ENCODE results near the gene GNAQ. TPM values are rescaled to one million over a fixed set of nuclear protein-coding genes. Genes with fewer than 3 reads are reported as not detected.

Gene GNAQ
- total and polyA plus RNA-seq, 2 of the 13 experiments (the other 11 are each of a cell fraction or from before 2014, with no cell fraction given), result 16.5 to 17.7 TPM

DNA sequence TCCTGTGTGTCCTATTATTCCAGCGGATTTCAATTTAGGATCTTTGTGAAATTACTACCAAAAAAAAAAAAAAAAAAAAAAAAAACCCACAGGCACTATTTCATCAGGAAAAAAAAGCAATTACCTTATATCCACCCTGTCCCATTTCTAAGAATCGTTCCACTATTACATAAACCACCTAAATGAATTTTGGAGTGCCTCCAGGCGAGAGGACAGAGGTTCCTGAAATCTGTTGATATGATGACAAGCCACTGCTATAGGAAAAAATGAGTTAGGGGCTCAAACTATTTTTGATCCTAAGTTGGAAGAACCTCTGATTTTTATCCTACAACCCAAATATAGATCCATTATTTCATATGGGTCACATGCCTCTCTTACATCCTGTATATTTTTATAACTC is 177.9 kb downstream of the GNAQ start:
- TF ChIP-seq GTF3A (CRISPR knock-in tag; conservative IDR thresholded peaks at IDR 0.05) (no peak), PHF8 (CRISPR knock-in tag; IDR thresholded peaks at IDR 0.05) (no peak), ARHGAP35 (CRISPR knock-in tag; IDR thresholded peaks at IDR 0.05; ENCODE audit: borderline replicate concordance) (no peak), IRF2 (CRISPR knock-in tag; IDR thresholded peaks at IDR 0.05) (no peak), SIN3B (IDR thresholded peaks at IDR 0.05; ENCODE audit: low read length) (no peak), RARG (CRISPR knock-in tag; IDR thresholded peaks at IDR 0.05; ENCODE audit: low read depth) (no peak), TAF1 (CRISPR knock-in tag; IDR thresholded peaks at IDR 0.05) (no peak), MATR3 (CRISPR knock-in tag; IDR thresholded peaks at IDR 0.05) (no peak), ZNF782 (CRISPR knock-in tag; IDR thresholded peaks at IDR 0.05; ENCODE audit: borderline replicate concordance) (no peak), AHR (CRISPR knock-in tag; IDR thresholded peaks at IDR 0.05) (no peak), EP300 (IDR thresholded peaks at IDR 0.05; ENCODE audit: low read depth in 2 of 2, low read length in 2 of 2) (no peak), EP300 (CRISPR knock-in tag; IDR thresholded peaks at IDR 0.05; ENCODE audit: borderline replicate concordance) (no peak), SIN3A (IDR thresholded peaks at IDR 0.05; ENCODE audit: borderline replicate concordance, low read depth, low read length) (no peak), ZNF101 (CRISPR knock-in tag; IDR thresholded peaks at IDR 0.05; ENCODE audit: borderline replicate concordance, low read depth) (no peak), NFKB2 (CRISPR knock-in tag; IDR thresholded peaks at IDR 0.05; ENCODE audit: borderline replicate concordance) (no peak), NONO (IDR thresholded peaks at IDR 0.05) (no peak), NONO (CRISPR knock-in tag; conservative IDR thresholded peaks at IDR 0.05) (no peak), NFE2 (CRISPR knock-in tag; IDR thresholded peaks at IDR 0.05) (no peak), HMGA1 (CRISPR knock-in tag; conservative IDR thresholded peaks at IDR 0.05) (no peak)
- TF ChIP-seq, protein P1, sequence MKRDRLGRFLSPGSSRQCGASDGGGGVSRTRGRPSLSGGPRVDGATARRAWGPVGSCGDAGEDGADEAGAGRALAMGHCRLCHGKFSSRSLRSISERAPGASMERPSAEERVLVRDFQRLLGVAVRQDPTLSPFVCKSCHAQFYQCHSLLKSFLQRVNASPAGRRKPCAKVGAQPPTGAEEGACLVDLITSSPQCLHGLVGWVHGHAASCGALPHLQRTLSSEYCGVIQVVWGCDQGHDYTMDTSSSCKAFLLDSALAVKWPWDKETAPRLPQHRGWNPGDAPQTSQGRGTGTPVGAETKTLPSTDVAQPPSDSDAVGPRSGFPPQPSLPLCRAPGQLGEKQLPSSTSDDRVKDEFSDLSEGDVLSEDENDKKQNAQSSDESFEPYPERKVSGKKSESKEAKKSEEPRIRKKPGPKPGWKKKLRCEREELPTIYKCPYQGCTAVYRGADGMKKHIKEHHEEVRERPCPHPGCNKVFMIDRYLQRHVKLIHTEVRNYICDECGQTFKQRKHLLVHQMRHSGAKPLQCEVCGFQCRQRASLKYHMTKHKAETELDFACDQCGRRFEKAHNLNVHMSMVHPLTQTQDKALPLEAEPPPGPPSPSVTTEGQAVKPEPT (CRISPR knock-in tag; IDR thresholded peaks at IDR 0.05; ENCODE audit: low read depth), result no peak
- TF ChIP-seq, protein P2, sequence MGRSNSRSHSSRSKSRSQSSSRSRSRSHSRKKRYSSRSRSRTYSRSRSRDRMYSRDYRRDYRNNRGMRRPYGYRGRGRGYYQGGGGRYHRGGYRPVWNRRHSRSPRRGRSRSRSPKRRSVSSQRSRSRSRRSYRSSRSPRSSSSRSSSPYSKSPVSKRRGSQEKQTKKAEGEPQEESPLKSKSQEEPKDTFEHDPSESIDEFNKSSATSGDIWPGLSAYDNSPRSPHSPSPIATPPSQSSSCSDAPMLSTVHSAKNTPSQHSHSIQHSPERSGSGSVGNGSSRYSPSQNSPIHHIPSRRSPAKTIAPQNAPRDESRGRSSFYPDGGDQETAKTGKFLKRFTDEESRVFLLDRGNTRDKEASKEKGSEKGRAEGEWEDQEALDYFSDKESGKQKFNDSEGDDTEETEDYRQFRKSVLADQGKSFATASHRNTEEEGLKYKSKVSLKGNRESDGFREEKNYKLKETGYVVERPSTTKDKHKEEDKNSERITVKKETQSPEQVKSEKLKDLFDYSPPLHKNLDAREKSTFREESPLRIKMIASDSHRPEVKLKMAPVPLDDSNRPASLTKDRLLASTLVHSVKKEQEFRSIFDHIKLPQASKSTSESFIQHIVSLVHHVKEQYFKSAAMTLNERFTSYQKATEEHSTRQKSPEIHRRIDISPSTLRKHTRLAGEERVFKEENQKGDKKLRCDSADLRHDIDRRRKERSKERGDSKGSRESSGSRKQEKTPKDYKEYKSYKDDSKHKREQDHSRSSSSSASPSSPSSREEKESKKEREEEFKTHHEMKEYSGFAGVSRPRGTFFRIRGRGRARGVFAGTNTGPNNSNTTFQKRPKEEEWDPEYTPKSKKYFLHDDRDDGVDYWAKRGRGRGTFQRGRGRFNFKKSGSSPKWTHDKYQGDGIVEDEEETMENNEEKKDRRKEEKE (IDR thresholded peaks at IDR 0.05), result no peak
- TF ChIP-seq, protein P3, sequence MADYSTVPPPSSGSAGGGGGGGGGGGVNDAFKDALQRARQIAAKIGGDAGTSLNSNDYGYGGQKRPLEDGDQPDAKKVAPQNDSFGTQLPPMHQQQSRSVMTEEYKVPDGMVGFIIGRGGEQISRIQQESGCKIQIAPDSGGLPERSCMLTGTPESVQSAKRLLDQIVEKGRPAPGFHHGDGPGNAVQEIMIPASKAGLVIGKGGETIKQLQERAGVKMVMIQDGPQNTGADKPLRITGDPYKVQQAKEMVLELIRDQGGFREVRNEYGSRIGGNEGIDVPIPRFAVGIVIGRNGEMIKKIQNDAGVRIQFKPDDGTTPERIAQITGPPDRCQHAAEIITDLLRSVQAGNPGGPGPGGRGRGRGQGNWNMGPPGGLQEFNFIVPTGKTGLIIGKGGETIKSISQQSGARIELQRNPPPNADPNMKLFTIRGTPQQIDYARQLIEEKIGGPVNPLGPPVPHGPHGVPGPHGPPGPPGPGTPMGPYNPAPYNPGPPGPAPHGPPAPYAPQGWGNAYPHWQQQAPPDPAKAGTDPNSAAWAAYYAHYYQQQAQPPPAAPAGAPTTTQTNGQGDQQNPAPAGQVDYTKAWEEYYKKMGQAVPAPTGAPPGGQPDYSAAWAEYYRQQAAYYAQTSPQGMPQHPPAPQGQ (CRISPR knock-in tag; IDR thresholded peaks at IDR 0.05; ENCODE audit: borderline replicate concordance), result no peak
- FAIRE-seq (no peak), DNase-seq (ENCODE audit: low spot score) (no peak), ATAC-seq (no peak)
- in situ Hi-C loops (cut with HindIII; ENCODE audit: extremely low pct_ligation_motif_present, low pct_unique_long_range_greater_than_20kb) (no loop called here), intact Hi-C loops (cut with micrococcal nuclease; ENCODE audit: unreplicated experiment) (no loop called here)
- no peak overlapping the region for H2AFZ ChIP-seq (ENCODE audit: low read length)
- no peaks in the 10 kb centered on the region for H3K27me3 ChIP-seq (ENCODE audit: control insufficient read depth in 1 of 2, insufficient read depth in 2 of 2, low read length in 2 of 2)
- no peaks in the 10 kb centered on the region for H3K79me2 ChIP-seq (ENCODE audit: insufficient read depth, low read length)
- WGBS (ENCODE audit: low lambda C conversion rate), result 99% methylated on average over 3 of the region's 3 CpGs
- no peak overlapping the region for H3K27ac ChIP-seq (ENCODE audit: extremely low read length, insufficient read depth, low read length)
- CTCF ChIA-PET (ENCODE audit: low intra/inter-chr PET ratio, low total read pairs), result no interaction called here
- peaks cover 38% of the 10 kb centered on the region for H3K4me1 ChIP-seq (ENCODE audit: insufficient read depth, low read length)
- no TSS peak for BruUV-seq (replicated peaks)
- H3K9ac ChIP-seq (ENCODE audit: insufficient read depth, low read depth, low read length), result no peak overlapping the region
- H3K4me3 ChIP-seq (replicated peaks in 1 of 3; ENCODE audit: insufficient read depth in 1 of 3, low read depth in 2 of 3, low read length in 3 of 3), result no peak overlapping the region
- no peaks in the 10 kb centered on the region for H3K9me3 ChIP-seq (ENCODE audit: low read length)
- H4K20me1 ChIP-seq (ENCODE audit: insufficient read depth, low read length), result no peaks in the 10 kb centered on the region; the same call in 1 of the 2 replicates
- no peak overlapping the region for H3K4me2 ChIP-seq (ENCODE audit: low read depth, low read length)
- POLR2A ChIA-PET, result no interaction called here
- H3K36me3 ChIP-seq (replicated peaks in 1 of 2; ENCODE audit: control insufficient read depth in 1 of 2, insufficient read depth in 2 of 2, low read length in 2 of 2), result no peaks in the 10 kb centered on the region; a peak in 1 of 5 replicates

Data from HepG2 (cell line).